ENCODE results near the gene AJAP1.

DNA sequence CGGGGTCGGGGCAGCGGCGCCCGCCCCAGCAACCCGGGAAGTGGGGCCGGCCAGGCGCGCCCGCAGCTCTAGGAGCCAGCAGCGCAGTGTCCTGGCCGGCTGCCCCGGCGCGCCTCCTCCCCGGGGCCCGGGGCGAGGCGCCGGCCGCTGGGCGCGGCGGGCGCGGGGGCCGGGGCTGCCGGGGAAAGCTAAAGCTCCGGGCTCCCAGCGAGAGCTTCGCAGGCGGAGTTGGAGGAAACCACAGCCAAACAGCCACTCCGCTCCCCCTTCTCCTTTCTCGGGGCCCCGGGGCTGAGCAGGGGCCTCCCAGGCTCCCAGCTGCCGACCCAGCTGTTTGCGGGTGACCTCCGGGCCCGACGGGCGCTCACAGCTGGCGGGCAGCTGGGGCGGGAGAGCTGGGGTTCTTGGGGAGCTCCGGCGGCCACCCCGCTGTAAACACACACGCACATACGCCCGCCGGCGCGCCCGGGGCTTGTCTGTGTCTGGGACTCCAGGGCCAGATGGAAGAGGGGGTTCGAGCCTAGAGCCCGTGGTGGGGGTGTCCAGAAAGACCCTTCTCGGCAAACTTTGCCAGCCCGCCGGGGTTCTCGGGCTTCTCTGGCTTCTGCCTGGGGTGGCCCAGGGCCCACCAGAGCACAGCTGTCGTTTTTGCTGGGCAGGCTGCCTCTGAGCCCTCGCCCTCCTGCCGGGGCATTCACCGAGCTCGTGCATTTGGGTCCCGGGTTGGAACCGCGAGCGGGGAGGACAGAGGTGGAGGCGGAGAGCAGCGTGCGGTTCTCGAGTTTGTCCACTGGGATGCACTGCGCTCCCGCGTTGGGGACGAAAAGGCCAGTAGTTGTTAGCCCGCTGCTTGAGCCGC is 1.5 kb downstream of the AJAP1 start:
- TF ChIP-seq CTCF (IDR thresholded peaks at IDR 0.05; ENCODE audit: poor library complexity) (peak; percentile 78), EZH2 (IDR thresholded peaks at IDR 0.05; ENCODE audit: borderline replicate concordance) (peak; percentile 63), EZH2phosphoT487 (IDR thresholded peaks at IDR 0.05; ENCODE audit: low read depth, severe bottlenecking, unreplicated experiment) (peak; percentile 76)
